GM19193 (cell line): Measurements from ENCODE around the gene TTC28.

Experiments
- POLR2A ChIP-seq: IDR thresholded peaks from 4 replicates; pipeline ENCODE4 v1.6.1; 2011; ENCODE audit not compliant: insufficient read depth, insufficient read length; ENCODE audit errors: extremely low read depth

Gene TTC28

GRCh38 chr22:28222976-28223745 is 456.5 kb downstream of the TTC28 start:
- no peak for TF ChIP-seq POLR2A

DNA sequence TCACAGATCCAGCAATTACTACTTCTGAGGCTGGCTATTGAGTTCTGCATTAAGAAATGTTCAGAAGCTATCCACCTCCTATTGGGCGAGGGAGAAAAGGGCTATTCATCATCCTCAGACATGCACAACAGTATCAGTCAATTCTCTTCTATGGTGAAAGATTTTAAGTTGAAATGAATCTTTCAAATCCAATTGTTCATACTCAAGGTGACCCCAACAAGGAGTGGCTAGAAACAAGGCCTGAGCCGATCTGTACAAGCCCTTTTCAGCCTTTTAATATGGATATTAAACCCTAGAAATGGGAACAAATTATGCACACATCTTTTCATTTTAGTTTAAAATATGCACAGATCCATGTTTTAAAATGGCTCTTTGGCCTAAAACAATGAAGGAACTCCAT is 457.1 kb downstream of the TTC28 start:
- no peak for TF ChIP-seq POLR2A

DNA sequence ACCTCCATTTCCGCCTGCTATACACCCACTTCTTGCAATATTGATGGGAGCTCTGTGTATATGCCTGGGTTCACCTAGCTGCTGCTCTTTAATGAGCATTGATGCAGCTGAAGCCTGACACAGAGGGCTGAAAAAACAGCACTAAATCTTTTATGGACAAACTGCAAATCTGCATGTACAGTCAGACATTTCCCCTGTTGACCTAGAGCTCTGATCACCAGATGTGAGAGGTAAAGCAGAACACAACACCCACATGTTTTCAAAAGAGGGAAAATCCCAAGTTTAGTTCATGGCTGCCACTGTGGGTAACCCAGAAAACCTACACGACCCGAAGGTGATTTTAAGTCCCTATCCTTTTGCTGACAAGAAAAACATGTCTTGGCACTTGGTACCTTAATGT is 457.6 kb downstream of the TTC28 start:
- TF ChIP-seq POLR2A, result no peak

- no peak for TF ChIP-seq POLR2A
Measured at GRCh38 chr22:28220626-28221363, 458.8 kb downstream of the TTC28 start.

DNA sequence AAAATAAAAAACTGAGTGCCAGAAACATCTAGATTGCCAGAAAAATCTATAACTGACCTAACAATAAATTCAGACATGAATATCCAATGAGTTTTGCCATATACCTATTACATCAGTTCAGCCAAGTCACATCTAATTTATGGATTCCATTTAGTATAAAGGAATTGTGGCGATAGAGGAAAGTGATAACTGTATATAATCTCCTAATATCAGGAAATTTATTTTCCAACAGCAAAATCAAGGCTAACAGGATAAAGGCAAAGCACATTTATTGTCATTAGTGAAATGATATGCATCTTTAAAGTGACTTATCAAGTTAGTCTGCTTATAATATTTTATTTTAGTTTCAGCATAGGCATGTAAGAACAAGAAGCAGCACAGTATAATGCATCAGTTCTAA is 462.4 kb downstream of the TTC28 start:
- TF ChIP-seq POLR2A, result no peak

- TF ChIP-seq POLR2A, result no peak
Measured at GRCh38 chr22:28208787-28209186, 470.9 kb downstream of the TTC28 start.

DNA sequence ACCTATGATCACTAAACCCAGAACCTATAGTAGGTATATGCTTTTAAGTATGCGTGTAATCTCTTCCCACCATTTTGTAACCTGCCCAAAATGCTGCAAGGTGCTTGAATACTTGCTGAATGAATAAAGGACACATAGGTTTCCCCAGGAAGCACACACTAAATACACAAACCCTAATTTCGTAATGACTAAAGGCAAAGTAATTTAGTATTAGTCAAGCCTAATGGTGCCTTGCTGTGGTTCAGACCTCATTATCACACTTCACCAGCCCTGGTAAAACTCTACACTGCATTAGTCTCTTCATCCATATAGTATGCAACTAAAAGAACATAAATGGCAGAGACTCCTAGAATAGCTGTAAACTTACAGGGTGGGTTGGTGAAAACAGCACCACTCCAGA is 471.6 kb downstream of the TTC28 start:
- no peak for TF ChIP-seq POLR2A

DNA sequence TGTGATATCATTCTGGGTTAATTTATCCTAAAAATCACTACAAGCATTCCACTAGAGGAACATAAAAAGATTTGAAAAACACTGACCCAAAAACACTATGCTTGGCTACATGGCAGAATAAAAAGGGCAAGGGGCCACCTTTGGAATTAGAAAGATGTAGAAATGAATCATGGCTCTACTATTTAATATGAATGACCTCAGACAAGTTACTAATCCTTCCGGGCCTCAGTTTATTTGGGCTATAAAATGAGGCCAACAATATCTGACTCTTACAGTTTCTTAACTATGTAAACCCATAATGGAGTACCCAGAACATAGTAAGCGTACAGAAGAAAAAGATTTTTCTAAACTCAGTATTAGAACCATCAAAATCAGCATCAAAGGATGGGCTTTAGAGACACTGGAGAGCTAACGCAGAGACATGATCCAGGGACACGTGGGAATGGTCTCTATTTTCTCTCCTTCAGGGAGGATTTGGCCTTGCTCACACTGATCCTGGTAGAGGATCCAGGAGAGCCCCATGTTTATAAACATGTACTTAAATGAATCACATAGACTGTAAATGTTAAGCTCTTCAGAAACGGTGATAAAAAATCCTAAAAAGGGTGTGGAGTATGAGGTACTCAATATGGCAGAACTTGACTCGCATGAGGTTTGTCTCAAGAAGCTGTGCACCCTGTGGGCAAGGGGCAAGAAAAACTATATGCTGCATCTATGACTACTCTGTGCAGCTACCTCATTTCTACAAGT is 472.2 kb downstream of the TTC28 start:
- no peak for TF ChIP-seq POLR2A

DNA sequence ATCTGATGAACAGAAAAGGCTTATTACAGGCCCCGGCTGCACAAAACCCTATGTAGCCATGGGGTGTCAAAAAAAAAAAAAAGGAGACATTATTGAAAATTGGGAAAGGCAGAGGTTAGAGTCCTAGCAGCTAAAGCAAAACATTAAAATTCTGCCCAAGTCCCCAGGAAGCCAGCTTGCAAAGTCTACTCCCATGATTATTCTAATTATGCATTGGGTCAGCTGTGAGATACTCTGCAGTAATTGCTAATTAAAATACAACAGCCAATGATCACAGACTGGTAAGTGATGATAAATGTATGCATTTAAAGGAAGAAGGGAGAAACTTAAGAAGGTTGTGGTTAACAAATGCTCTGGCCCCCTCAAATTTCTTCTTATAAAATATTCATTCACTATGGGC is 473.7 kb downstream of the TTC28 start:
- TF ChIP-seq POLR2A, result no peak

- no peak for TF ChIP-seq POLR2A
Measured at GRCh38 chr22:28204382-28204781, 475.3 kb downstream of the TTC28 start.

DNA sequence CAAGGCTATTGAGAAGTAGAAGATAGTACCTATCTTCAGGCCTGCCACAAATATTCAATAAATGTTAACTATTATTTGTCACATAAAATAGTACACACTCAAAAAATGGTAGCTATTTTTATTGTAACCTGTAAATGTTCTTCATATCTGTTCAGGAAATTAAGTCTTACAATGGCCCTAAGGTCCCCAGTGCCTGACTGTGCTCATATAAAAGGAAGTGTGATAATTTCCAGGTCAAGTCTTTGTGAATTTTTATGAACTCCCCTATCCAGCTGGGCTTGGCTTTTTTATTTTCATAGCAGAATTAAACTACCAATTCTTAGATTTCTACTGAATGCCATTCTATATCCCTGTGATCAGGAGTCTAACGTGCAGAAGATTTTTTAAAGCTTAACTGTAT is 476.4 kb downstream of the TTC28 start:
- no peak for TF ChIP-seq POLR2A

GRCh38 chr22:28198692-28199091 is 480.9 kb downstream of the TTC28 start:
- no peak for TF ChIP-seq POLR2A

- TF ChIP-seq POLR2A, result no peak
Measured at GRCh38 chr22:28188178-28188879, 491.3 kb downstream of the TTC28 start.

DNA sequence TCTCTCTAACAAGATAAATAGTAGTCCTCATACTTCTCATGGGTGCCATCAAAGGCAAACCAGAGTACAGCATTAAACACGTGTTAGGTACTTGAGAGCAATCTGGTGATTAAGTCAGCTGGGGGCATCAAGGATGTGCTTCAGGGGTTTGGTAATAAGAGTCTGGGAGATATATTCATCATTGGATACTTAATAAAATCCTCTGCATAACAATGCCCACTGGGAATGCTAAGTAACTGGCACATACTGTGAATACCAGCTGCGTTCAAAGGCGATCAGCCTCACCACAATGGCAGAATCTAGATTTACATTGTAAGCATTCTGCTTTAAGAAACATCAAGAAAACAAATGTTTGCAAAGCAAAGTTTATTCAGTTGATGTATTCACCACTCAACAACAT is 492.0 kb downstream of the TTC28 start:
- TF ChIP-seq POLR2A, result no peak

DNA sequence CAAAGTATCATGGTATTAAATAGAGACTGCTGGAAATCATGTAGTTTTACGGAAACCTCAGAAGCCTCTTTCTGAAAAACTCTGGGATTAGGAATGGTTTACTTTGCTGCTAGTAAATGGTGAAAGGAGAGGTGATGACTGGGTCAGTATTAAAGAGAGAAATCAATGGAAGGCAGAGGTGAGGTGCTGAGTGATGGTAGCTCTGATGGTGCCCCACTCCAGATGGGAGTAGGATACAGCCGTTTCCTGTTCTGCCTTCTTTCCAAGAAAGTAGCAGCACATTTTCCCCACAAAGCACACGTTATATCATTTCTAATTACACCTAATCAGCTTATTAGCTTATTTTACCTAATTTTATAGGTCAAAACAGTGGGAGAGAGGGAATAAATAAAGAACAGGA is 493.0 kb downstream of the TTC28 start:
- no peak for TF ChIP-seq POLR2A
